GM19328 (cell line): Measurements from ENCODE around the gene ARRDC1.
A peak's percentile ranks its signal among the peaks of the same experiment; 100 is the strongest.
"Not testable (repeated sequence)": the region's sequence is repeated elsewhere in the genome, so short reads cannot be mapped to it uniquely, and the experiment has no call there.

Source experiments
- ATAC-seq: cut with Tn5 transposase; IDR thresholded peaks from one replicate; pipeline ENCODE4 v1.9.1; 2021; ENCODE audit warnings: mild to moderate bottlenecking, moderate library complexity; ENCODE audit not compliant: unreplicated experiment

Gene ARRDC1

DNA sequence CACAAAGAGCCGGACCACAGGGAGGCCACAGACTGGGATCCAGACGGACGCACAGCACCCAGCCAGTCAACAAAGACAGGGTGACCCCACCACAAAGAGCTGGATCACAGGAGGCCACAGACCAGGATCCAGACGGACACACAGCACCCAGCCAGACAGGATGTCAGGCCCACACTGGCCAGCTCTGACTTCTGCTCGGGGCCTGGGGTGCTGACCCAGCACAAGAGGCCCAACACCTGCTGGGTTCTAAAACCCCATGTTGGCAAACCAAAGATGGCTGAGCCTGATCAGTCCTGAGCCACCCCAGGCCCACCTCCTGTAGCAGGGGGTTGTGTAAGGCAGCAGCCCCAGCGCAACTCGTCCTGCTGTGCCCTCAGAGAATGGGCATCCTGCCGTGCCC lies 21.5 kb upstream of the ARRDC1 start:
- ATAC-seq: no peak

GRCh38 chr9:137586854-137587253 lies 18.6 kb upstream of the ARRDC1 start:
- ATAC-seq: no peak

GRCh38 chr9:137588311-137588710 lies 17.2 kb upstream of the ARRDC1 start:
- ATAC-seq: no peak

DNA sequence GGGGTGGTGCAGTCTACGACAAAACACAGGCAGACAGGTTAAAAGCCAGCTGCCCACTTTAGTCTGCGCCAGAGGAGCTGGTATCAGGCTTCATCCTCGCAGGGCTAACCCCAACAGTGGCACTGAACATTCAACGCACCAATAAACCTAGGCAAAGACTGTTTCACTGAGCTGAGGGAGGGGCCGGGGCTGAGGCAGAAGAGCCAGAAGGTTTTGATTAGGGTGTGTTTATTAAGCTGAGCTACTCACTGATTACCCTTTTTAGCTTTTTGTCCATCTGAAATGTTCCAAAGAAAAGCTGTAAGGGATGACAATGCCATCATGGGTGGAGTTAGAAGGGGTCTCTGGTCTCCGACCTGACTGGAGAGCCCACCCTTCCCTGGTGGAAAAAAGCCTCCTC lies 16.6 kb upstream of the ARRDC1 start:
- no peak for ATAC-seq

- peak; percentile 18 for ATAC-seq
These were observed 15.9 kb upstream of the ARRDC1 start for GRCh38 chr9:137589441-137590122.

- no peak for ATAC-seq
These were observed 15.4 kb upstream of the ARRDC1 start for GRCh38 chr9:137590123-137590468.

- ATAC-seq: peak; percentile 81
These were observed 14.8 kb upstream of the ARRDC1 start, which contains the start of gene ZMYND19 for GRCh38 chr9:137590469-137591383. TSS of gene ZMYND19 (minus strand) at chr9:137590512. CDS start at chr9:137590263, 249 bp downstream.

DNA sequence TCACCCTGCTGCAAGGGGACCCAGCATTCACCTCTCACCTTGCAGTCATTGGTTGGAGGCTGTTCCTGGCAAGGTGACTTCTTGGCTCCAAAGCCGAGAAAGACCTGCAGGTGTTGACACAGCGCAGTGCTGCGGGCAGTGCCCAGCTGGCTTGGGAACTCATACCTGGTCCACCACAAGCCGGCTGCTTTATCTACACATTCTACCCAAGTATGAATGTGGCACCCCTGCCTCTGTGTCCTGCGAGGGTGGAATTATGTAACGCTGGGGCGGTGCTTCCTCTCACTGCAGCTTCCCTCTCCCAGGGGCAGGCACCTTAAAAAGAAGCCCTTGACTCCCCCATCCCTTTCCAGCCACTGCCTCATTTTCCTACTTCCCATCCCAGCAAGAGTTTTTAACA lies 12.7 kb upstream of the ARRDC1 start:
- ATAC-seq: no peak

DNA sequence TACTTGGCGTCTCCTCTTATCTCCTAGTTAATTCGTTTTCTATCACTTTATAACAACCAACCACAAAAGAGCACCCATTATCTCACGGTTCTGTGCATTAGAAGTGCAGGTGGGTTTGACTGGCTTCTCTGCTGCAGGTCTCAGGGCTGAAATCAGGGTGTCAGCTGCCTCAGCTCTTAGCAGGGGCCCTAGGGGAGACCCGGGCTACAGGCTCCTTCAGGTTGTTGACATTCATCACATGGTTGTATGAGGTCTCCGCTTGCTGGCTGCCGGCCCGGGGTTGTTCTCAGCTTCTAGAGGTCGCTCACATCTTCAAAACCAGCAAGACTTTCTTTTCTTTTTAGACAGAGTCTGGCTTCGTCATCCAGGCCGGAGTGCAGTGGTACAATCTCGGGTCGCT lies 12.3 kb upstream of the ARRDC1 start:
- ATAC-seq: no peak

- ATAC-seq: not testable (repeated sequence)
These were observed 8.9 kb upstream of the ARRDC1 start for GRCh38 chr9:137596577-137596976.

GRCh38 chr9:137598943-137599342 lies 6.5 kb upstream of the ARRDC1 start:
- no peak for ATAC-seq

DNA sequence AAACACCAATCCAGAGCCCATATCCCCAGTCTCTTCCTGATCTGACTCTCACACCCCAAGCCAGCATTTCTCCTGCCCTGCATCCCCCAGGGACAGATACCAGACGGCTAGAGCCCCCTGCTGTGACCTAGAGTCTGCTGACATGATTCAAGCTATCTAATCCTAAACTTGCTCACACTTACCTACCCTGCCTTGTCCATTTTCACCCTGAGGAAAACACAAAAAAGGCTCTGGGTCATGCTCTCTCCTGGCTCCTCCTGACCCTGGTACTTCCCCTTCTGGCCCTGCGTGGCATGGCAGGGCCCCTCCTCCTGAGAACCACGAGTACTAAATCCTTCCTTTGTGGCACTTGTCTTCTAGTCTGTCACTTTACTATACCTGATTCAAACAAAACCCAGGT lies 2.8 kb upstream of the ARRDC1 start:
- ATAC-seq: no peak

DNA sequence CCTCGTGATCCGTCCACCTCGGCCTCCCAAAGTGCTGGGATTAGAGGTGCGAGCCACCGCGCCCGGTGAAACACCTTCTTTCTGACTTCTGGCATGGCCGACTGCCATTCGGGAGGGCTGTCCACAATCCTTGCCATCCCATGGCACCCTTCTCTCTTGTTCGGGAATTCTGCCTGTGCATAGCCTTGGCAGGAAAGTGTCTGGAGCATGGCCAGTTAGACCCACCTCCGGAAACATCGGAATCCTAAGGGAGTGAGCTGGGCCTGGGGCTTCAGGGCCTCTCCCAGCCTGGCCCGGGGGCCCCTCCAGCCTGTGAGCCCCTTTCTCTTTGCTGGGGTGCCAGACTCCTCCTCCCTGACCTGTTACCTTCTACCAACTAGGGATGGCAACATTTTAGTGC lies 1.6 kb upstream of the ARRDC1 start:
- ATAC-seq: no peak

GRCh38 chr9:137604345-137605086 lies 970 bp upstream of the ARRDC1 start:
- ATAC-seq: peak; percentile 3

- peak; percentile 5 for ATAC-seq
These were observed 627 bp downstream of the ARRDC1 start for GRCh38 chr9:137606005-137606621.

DNA sequence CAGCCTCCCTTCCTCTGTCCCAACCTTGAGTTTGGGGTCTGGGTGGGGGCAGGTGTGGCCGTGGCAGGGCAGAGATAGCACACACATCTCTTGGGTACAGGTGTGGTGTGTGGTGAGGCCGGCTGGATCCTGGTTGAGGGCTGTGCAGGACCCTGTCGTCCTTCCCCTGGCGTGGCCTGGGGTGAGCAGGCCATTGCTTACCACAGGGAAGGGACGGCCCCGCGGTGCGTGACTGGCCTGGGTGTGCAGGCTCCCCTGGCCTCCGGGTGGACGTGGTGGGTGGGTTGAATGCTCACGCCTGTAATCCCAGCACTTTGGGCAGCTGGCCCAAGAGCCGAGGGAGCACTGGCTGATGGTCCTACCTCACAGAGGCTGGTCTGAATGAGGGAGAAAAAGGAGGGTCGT lies 1.2 kb downstream of the ARRDC1 start:
- no peak for ATAC-seq

DNA sequence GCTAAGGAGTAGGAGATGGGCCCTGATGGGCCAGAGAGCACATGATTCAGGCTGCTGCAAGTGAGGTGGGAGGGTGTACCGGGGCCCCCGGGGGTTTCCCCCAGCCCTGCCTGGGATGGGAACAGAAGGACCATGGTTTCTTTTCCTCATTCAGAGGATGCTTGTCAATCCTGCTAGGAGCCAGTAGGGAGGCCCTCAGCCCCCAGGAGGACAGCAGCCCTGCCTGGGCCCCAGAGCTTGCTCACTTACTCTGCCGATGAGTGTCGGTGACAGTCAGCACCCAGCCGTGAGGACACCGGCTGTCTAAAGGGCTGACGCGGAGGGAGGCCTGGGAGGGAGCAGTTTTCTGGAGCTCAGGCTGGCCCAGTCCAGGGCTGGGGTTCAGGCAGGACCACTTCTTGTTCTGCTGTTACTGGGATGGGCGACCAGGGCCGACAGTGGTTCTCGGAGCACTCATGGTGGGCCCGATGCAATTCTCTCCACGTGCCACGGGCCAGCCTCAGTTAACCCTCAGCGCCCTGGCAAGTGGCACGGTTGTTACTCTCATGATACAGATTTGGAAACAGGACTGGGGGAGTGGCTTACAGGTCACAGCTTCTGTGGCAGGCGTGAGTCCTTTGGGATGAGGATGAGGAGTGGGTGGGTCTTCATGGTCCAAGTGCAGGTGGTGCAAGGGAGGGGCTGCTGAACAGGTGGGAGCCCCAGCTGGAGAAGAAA lies 1.8 kb downstream of the ARRDC1 start:
- no peak for ATAC-seq

DNA sequence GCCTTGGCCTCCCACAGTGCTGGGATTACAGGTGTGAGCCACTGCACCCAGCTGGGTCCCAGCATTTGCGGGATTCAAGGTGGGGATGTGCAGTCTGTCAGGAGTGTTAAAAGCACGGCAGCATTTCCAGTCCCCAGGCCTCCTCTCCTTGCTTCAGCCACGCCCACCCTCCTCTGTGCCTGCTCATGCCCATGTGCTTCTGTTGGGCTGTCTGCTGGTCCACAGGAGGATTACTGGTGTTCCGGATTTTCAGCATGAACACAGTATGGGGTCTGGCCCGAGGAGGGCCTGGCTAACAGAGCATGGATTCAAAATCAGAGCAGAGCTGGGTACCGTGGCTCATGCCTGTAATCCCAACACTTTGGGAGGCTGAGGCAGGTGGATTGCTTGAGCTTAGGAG lies 5.5 kb downstream of the ARRDC1 start:
- ATAC-seq: no peak

DNA sequence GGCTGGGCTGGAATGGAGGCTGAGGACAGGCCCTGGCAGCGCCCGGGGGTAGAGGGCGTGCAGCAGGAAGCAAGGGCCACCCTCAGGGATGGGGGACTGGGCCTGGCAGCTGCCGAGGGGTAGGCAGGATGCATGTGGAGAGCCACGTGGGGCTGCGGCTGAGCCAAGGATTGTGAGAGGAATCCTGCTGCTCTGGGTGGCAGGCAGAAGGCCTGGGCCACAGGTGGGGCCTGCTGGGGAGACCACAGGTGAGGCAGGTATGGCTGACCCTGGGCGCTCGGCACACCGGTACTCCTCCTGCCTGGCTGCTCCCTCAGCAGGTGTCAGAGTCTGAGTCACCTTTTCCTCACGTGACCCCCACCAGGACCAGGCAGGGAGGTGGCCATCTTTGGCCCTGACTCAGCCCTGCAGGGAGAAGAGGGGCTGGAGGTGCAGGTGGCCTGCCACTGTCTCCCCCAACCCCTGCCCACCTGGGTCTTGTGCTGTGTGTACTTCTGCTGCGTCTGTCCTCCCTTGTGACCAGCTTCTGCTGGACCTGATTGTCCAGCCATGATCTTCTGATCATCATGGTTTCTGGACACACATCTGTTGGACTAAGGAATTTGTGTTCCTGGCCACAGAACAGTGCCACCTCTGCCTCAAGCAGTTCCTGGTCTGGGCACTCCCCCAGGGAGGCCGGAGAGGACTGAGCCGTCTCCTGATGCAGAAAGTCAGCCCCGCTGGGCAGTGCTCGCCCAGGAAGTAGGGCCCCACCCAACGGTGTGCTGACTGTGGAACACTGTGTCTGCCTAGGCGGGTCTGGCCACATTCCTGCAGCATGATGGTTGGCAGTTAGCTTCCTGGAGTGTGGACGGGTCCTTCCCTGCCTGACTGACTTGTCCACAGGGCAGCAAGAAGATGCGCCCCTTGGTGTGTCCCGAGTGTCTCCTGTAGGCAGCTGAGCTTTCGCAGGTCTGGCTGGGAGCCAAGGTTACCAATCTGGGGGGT lies 6.4 kb downstream of the ARRDC1 start:
- ATAC-seq: no peak
